ENCODE measurements around the gene SLC38A10. TPM values are rescaled to one million over a fixed set of nuclear protein-coding genes. Genes with fewer than 3 reads are reported as not detected.

The SLC38A10 gene
- total and polyA plus RNA-seq, 12 donors = 27.8 to 56.2 (median 38.4) TPM

DNA sequence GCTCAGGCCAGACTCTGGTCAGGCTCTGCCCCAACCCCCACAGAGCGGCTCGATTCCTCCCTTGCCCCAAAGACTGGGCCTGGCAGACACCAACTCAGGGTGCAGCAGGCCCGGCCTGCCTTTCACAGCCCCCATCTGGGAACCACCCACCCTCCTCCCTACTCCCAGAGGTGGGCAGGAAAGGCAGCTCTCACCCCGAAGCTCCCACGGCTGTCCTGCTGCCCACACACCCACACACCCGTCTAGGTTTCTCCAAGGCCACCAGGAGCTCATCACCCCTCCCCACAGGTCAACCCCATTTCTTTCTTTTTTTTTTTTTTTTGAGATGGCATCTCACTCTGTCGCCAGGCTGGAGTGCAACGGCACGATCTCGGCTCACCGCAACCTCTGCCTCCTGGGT lies 76.1 kb downstream of the SLC38A10 start:
- ATAC-seq (no peak), DNase-seq (no peak)
- no peak overlapping the region for H3K27ac ChIP-seq
- H3K4me3 ChIP-seq = no peak overlapping the region
- H3K9me3 ChIP-seq = no peaks in the 10 kb centered on the region
- TF ChIP-seq, protein P1, sequence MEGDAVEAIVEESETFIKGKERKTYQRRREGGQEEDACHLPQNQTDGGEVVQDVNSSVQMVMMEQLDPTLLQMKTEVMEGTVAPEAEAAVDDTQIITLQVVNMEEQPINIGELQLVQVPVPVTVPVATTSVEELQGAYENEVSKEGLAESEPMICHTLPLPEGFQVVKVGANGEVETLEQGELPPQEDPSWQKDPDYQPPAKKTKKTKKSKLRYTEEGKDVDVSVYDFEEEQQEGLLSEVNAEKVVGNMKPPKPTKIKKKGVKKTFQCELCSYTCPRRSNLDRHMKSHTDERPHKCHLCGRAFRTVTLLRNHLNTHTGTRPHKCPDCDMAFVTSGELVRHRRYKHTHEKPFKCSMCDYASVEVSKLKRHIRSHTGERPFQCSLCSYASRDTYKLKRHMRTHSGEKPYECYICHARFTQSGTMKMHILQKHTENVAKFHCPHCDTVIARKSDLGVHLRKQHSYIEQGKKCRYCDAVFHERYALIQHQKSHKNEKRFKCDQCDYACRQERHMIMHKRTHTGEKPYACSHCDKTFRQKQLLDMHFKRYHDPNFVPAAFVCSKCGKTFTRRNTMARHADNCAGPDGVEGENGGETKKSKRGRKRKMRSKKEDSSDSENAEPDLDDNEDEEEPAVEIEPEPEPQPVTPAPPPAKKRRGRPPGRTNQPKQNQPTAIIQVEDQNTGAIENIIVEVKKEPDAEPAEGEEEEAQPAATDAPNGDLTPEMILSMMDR (IDR thresholded peaks at IDR 0.05) = no peak
- peaks cover 7 to 24% (median 17%) of the 10 kb centered on the region in 9 donors for H3K4me1 ChIP-seq
- intact Hi-C loops (cut with DNase I) = no loop called here
- H3K36me3 ChIP-seq = peaks cover 0 to 22% (median 6%) of the 10 kb centered on the region in 9 donors
- no peaks in the 10 kb centered on the region for H3K27me3 ChIP-seq
- WGBS, 2 donors = 92 to 96% methylated on average over 11 of the region's 11 CpGs

DNA sequence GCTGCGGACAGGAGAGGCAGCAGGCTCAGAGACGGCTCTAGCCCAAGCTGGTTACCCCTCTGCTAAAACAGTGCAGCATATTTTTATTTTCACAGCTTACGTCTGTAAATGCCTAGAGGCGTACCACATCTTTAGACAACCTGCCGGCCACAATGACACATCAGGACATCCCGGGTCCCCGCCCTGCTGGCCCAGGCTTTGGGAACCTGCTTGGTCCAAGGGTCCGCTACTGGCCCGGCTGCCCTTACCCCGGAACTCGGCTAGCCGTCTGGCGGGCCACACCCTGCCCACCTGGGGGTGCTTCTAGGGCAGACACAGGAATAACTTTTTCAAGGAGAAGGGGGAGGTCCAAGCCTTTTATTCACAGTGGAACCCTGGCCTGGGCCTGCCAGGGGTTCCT lies 76.6 kb downstream of the SLC38A10 start:
- ATAC-seq (no peak), DNase-seq (no peak)
- WGBS, 2 donors = 90% methylated on average over 13 of the region's 13 CpGs
- Histone ChIP-seq H3K4me1 (peaks cover 7 to 20% (median 14%) of the 10 kb centered on the region in 9 donors), H3K36me3 (peaks cover 0 to 22% (median 6%) of the 10 kb centered on the region in 9 donors), H3K4me3 (no peak overlapping the region), H3K27ac (no peak overlapping the region), H3K27me3 (no peaks in the 10 kb centered on the region), H3K9me3 (no peaks in the 10 kb centered on the region)
- intact Hi-C loops (cut with DNase I) = no loop called here
- TF ChIP-seq, protein P1 (IDR thresholded peaks at IDR 0.05) = no peak

DNA sequence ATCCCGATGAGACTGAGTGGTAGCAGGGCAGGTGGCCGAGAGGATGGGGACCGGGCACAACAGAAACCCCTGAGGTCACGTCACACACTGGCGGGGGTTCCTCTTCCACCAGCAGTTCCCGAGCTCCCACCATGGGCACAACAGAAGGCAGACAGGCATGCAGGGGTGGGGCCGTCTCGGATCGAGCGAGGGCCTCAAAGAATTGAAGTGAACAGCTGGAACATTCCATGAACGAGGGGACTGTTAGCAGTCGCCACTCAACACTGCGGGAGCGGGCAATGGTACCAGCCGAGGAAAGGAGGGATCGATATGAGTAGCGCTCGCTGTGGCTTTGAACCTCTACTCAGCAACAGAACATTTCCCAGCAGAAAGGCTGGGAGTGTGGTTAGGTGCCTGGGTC lies 77.6 kb downstream of the SLC38A10 start:
- TF ChIP-seq, protein P1 (IDR thresholded peaks at IDR 0.05) = no peak
- no peak for ATAC-seq
- Histone ChIP-seq H3K4me3 (no peak overlapping the region), H3K36me3 (peaks cover 0 to 22% (median 6%) of the 10 kb centered on the region in 9 donors), H3K27ac (no peak overlapping the region), H3K4me1 (peaks cover 7 to 15% (median 12%) of the 10 kb centered on the region in 9 donors), H3K27me3 (no peaks in the 10 kb centered on the region), H3K9me3 (no peaks in the 10 kb centered on the region)
- no peak for DNase-seq
- 90 to 92% methylated on average over 18 of the region's 18 CpGs for WGBS, 2 donors
- intact Hi-C loops (cut with DNase I) = no loop called here

DNA sequence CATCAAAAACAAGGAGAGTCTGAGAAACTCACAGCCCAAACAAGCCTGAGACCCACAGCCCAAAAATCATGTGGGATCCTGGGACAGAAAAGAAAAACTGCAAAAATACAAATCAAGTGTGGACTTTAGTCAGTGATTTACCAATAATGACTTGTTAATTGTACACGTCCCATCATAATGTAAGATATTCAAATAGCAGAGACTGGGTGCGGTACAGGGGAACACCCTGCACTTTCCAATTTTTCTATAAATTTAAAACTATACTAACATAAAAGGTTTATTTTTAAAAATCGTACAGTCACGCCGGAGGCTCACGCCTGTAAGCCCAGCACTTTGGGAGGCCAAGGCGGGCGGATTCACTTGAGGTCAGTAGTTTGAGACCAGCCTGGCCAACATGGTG lies 81.1 kb downstream of the SLC38A10 start:
- WGBS, 2 donors = 96 to 97% methylated on average over 8 of the region's 8 CpGs
- Histone ChIP-seq H3K4me1 (peaks cover 0 to 9% (median 0%) of the 10 kb centered on the region in 9 donors), H3K36me3 (peaks cover 0 to 13% (median 2%) of the 10 kb centered on the region in 9 donors), H3K4me3 (no peak overlapping the region), H3K27ac (no peak overlapping the region), H3K27me3 (no peaks in the 10 kb centered on the region), H3K9me3 (no peaks in the 10 kb centered on the region)
- TF ChIP-seq, protein P1 (IDR thresholded peaks at IDR 0.05) = no peak
- intact Hi-C loops (cut with DNase I) = no loop called here
- DNase-seq = no peak
- ATAC-seq = no peak

All from heart right ventricle (tissue), 16 donors.